GM19452 (cell line): ENCODE data around the gene SNX22.

Experiments used
- ATAC-seq: cut with Tn5 transposase; IDR thresholded peaks from one replicate; pipeline ENCODE4 v1.9.1; 2021; ENCODE audit not compliant: unreplicated experiment

The SNX22 gene

DNA sequence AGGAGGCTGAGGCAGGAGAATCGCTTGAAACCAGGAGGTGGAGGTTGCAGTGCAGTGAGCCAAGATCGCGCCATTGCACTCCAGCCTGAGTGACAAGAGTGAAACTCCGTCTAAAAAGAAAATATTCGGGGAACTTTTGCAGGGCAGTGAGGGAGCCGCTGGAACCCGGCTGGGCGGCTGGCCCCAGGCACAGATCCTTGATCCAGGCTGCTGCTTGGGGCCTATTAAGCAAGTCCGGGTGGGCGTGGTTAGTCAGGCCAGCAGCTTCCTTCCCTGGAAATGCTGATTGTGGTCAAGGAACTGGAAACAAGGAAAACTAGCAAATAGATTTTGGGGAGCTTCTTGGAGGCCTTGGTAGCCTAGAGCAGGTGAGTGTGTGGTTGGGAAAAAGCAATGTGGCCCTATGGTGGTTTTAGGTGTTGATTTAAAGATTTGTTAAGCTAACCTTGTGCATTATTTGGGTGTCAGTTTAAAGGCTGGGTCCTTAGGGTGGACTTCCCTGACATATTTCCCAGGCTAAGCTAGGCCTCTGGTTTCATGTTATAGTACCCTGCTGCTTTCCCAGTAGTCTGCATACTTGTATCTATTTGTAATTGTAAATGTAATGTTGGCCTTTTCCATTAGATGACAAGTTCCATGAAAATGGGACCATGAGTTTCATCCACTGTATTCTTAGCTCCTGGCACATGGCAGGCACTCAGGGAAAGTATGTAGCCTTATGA lies 17.7 kb upstream of the SNX22 start:
- ATAC-seq = no peak

DNA sequence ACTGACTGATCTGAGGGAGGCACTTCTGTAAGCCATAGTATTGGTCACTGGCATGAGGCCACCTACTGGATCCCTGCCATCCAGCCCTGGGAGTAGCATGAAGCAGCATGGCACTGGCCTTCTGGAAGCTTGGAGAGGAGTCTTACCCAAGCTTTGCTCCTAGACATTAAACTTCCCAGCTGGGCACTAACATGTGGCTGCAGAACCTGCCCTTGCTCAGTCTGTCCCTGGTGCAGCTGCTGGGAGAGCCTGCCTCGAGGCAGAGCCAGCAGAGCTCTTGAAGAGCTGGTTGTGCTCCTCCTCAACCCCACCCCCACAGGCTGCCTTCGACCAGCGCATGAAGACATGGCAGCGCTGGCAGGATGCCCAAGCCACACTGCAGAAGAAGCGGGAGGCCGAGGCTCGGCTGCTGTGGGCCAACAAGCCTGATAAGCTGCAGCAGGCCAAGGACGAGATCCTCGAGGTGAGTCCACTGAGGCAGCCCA lies 17.1 kb upstream of the SNX22 start:
- no peak for ATAC-seq

DNA sequence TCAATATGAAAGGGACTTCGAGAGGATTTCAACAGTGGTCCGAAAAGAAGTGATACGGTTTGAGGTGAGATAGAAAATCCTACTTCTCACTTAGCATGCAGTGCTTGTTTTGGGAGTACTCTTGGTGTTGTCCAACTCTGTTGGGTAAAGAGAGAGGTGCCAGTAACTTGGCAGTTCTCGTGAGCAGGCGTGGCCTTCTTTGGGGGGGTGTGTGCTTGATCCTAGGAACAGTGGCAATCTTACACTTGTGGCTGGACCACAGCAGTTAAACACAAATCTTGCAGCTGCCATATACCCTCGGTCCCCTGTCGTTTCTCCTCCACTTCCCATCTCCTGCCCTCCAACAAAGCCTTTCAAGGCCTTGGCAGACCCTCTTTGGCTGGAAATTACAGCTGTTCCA lies 15.2 kb upstream of the SNX22 start:
- ATAC-seq = no peak

DNA sequence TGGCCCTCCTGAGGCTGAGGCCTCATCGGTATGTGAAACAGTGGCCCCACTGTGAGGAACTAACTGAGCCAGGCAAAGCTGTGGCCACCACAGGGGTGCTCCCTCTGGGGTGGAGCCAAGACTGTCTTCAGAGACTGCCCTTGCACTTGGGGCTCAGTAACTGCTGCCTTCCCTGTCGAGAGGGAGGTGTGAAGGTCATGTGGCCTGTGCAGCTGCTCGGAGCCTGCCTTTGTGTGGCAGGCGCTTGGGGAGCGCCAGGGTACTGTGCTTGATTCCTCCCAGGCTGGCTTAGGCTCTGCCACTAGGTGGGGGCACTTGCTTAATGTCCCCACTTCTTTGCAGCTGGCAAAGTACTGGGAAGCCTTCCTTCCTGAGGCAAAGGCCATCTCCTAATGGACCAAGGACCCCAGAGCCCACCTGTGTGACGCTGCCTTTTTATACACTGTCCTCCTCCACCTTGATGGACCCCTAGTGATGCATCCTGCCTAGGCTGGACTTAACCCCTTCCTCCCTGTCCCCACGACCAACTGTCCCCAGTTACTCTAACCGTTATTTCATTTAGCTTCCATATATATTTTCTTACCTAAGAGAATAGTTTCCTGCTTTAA lies 14.2 kb upstream of the SNX22 start:
- no peak for ATAC-seq

DNA sequence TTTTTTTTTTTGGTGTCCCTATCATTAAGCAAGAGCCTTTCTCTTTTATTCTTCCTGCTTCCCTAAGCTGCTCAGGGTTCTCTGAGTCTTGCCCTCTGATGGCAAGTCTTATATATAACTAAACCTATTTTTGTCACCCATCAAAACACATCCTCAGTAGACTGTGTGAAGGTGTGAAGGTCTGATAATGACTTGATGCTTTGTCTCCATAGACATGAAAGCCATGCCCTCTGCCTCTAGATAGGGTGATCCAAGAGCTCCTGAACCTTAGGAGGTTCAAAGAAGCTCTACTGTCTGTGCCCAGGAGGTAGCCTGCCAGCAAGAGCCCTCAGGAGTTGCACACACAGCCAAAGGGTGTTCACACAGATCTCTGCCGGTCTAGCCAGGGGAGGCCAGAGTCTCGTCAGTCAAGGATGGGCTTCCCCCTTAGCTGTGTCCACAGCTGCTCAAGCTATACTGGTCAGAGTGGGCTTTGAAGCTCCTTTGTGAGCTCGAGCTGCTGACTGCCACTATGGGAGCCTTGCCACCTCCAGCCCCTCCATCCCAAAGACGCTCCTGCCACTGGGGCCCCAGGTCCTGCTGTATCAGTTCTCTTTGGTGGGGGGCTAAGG lies 13.1 kb upstream of the SNX22 start:
- ATAC-seq = no peak

DNA sequence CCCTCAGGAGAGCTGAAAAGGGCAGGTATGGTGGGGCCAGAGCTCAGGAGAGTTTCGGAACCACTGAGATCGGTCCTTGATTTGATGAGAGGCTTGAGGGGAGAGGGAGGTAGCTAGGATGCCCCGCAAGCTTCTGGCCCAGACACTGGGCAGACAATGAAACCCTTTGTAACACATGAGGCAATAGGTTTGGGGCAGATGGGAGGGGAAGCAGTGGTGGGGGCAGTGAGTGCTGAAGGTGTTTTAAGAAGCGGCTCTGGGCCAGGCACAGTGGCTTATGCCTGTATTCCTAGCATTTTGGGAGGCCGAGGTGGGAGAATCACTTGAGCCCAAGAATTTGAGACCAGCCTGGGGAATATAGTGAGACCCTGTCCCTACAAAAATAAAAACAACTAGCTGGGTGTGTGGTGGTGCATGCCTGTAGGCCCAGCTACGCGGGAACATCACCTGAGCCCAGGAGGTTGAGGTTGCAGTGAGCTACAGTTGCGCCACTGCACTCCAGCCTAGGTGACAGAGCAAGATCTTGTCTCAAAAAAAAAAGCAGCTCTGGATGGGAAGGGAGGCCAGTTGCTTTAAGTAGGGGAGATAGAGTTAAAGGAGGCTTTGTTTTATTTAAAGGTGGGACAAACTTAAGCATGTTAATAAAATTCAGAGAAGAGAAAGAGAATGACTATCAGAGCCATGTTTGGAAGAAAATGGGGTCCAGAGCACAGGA lies 9.6 kb upstream of the SNX22 start:
- no peak for ATAC-seq

DNA sequence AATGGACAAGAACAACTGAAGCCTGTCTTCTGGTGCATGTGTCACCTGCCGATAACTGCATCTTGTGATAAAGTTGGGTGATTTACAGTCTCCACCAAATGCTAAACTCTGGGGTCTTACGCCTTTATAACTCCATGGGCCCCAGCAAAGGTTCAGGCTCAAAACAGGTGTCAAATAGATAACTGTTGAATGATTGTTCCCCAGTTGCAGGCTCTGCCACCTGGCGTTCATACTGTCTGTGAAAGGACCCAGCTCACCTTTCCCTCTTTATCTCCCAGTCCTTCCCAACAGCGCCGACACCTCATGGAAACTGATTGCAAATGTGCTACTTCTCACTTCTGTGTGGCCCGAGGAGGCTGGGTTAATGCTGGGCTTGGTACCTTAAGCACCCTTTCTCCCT lies 8.3 kb upstream of the SNX22 start:
- ATAC-seq = no peak

DNA sequence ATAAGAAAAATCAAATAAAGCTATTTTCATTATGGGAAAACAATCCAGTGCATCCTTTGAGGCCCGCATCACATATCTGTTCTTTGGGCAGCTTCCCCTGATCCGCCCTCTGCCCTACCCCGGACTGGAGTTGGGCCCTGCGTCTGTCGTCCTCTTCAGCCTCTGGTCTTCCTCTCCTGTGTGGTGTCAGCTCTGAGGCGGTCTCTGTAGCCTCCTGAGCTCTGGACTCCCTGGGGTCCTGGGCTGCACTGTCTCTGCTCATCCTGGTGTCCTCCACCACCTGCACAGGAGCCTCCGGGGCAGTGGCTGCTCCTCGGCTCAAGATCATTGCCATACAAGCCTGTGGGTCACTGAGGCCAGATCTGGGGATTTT lies 7.4 kb upstream of the SNX22 start:
- no peak for ATAC-seq

DNA sequence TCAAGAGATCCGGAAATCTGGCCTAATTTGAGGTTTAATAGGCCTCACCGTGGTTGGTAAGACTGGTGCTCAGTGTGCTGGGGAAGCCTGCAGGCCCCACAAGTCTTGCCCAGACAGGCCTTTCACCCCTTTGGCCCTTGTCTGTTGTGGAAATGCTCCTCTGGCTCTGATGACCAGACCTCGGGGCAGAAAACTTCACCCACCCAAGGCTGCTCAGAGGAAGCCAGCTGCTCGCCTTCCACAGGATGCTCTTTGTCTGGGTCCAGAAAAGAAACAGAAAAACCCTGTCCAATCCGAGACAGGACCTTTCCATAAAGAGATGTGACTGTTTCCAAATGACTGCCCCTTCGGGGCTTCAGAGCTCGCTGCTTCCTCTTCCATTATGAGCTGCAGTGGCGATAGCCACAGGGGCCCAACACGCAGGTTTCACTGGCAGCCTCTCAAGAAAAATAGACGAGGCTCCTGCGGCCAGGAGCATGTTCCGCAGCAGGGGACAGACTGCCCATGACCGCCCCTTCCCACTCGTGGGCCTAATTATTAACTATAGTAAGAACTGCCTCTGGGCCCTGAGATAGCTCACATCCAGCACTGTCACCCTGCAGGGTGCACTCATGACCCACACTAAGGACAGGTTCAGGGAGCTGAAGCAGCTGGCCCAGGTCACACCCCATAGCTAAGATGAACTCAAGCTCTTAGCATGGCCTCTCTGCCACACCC lies 6.8 kb upstream of the SNX22 start:
- ATAC-seq = peak; percentile 73

DNA sequence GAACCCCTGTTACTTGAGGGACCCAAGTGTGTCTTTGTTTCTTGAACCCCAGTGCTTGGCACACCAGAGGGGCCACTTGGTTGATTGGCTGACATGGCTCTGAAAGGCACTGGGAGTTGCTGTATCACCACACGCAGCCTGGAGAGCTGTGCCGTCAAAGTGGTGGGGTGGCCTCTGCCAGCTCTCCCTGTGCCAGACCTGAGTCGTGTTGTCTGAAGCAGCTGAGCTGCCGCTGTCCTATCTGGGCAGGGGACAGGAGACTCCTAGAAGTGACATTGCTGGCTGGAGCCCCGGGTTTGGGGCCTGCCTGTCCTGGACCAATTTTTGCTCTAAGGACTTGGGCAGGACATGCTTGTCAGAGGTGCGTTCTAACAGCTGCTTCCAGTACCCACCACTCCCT lies 5.5 kb upstream of the SNX22 start:
- no peak for ATAC-seq

DNA sequence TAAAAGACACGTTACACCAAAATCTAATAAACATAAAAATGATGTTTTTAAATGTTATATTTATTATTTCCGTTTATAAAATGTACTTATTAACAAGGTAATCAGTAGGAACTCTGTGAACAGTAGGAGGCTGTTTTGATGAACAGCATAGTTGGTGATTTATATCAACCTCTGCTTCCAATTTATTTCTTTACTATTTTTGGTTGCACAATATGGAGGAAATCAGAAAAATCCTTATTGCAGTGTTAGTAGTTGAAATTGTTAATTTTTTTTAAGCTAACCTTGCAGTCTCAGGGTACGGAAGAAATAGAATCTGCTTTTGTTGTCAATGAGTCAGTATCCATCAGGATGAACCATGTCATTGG lies 5.0 kb upstream of the SNX22 start:
- ATAC-seq = no peak

DNA sequence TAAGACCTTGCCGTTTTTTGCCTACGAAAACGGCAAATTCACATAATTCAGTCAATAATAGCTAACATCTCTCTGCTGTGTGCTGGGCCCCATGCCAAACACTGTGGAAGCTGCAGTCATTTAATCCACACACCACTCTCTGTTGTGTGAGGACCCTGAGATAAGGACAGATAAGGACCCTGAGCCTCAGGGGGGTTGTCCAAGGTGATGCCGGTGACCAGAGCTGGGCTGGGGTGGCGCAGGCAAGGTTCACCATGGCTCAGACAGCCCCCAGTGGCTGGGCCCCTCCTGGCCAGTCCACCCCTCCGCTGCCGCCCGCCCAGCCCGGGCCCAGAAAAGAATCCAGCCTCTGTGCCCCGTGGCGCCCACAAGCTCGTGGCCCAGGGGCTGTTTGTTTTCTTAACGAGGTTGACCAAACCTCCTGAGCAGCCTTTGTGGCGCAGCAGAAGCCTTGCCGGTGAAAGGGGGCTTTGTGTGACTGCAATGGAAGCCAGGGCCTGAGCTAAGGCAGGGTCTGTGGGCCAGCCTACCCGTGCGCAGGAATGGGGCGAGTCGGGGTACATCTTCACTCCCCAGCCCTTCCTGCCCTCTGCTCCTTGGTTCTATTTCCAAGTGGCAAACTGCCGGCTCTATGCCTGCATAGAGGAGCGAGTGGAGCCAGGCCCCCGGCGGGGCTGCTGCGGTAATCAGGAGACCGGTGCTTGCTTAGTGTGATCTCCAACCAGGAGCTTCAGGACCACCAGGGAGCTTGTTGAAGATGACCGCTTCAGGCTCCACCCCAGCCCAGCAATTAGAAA lies 4.4 kb upstream of the SNX22 start:
- ATAC-seq = no peak

DNA sequence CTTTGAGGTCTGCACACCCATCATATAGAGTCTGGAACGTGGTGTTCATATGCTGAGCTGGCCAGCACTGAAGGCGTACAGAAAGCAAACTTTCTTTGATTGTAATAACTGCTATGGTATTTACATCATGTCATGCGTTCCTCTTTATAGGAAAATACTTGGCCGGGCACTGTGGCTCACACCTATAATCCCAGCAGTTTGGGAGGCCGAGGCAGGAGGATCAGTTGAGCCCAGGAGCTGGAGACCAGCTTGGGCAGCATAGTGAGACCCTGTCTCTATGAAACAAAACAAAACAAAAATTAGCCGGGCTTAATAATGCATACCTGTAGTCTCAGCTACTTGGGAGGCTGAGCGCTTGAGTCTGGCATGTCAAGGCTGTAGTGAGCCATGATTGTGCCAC lies 3.4 kb upstream of the SNX22 start:
- ATAC-seq = no peak

DNA sequence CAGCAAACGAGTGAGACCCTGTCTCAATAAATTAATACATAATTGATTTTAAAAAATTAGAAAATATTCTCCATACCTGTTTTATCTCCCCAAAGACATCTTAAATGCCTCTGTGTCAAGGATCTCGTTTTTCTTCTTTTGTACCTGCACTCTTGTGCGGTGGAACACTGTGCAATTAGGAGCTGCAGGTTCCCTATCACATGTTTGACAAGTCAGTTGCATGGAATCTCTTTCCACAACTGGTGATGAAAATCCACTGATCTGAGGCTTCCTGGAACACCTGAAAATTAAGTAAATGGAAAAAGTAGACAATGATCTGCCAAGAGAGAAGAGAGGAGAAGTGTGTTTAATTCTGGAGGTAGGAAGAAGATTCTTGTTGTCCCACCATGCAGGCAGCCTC lies 3.0 kb upstream of the SNX22 start:
- no peak for ATAC-seq

DNA sequence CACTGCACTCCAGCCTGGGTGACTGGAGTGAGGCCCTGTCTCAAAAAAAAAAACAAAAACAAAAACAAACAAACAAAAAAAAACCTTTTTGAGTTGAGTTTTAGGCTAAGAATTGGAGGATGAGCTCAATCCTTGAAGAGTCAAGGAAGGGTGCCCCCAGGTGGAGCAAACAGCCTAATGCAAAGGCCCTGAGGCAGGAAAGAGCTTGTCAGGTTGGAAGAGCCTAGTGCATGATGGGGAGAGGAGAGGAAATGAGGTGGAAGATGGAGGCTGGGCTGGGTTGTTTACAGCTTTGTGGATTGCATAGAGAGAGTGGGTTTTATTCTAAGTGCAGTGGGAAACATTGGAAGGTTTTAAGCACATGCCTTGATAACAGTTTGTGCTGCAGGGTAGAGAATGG lies 2.1 kb upstream of the SNX22 start:
- ATAC-seq = no peak

DNA sequence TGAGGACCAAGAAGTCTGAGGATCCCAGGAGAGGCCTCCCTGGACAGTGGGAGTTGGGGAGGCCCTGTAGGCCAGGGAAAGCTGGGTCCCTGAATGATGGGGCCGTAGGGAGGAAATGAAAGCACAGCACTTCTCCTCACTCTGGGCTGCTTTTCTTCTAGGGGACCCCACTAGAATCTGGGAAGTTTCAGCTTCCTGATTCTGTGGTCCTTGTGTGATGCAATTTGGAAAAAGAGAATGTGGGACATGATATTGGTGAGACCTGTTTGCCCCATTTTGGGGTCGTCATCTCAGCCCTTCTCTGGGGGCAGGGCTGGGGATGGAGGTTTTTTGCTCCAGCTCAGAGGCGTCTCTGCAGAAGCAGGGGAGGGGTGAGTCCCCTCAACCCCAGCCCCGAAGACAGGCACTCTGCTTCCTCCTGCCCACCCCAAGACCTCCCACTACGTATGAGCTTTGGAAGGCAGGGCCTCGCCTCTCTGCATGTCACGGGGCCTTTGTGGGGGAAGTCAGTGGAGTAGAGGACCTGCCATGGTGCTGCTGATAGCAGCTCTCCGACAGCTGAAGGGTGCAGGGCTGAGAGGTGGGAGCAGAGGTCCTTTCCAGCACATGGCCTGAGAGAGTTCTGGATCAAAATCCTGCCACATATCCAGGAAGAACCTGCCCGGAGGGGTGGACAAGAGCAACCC lies 1.5 kb upstream of the SNX22 start:
- ATAC-seq = no peak

DNA sequence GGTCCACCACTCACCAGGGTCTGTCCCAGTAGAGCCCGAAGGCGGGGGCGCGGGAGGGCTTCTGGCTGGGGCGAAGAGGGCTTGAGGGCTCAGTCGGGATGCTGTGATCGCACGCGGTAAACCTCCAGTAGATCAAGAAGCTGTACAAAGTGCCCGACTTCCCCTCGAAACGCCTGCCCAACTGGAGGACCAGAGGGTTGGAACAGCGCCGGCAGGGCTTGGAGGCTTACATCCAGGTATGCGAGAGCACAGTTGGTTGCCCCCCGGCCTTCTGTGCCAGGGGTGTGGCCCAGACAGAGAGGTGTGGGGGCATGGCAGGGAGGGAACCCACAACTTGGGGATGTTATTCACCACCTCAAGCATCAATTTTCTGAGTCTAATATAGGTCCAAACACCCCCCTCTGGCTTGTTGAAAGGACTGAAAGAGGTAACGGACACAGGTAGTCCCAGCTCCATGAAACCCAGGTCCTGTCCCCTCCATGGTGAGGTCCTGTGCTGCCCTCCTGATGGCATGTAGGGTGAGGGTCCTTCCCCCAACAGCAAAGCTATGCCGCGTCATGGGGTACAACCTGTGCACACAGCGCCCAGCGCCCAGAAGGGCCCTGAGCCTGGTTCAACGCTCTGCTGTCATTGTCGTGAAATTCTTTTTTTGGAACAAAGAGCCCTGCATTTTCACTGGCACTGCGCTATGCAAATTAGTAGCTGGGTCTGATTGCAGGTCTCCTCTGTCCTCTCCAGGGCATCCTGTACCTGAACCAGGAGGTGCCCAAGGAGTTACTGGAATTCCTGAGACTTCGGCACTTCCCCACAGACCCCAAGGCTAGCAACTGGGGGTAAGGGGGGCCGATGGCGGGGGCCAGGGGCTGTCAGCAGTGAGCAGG lies 1.2 kb downstream of the SNX22 start:
- ATAC-seq = peak; percentile 9

DNA sequence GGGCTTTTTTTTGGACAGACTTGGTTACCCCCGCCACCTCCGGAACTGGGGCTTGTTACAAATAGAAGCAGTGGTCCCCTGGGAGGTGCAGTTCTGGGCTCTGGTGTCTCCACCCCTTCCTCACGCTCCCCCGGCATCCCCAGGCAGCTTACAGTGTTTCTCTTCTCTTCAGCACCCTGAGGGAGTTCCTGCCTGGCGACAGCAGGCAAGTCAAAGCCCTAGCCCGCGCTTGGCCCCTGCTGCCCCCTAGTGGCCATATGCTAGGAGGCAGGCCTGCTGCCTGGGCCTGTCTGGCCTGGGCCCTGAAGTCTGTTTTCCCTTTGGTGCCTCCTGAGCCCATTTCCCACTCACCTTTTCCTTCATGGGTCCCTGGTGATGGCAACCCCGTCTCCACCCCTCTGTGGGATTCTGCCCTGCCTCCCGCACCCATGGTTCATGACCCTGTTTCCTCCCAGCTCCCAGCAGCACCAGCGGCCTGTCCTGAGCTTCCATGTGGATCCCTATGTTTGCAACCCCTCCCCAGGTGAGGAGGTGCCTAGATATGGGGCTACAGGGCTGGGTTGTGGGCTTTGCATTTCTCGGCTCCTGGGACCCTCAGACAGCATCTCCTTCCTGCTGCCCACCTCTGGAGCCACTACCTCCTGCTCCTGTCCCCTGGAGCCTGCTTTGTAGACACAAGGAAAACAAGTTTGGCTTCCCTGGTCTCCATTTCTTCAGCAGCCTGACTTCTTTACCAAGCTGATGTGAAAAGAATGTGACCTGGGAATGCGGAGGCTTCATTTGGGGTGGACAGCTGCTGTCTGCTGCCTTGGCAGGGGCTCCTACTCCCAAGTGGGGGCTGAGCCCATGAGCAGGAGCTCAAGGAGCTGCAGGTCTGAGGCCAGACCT lies 2.2 kb downstream of the SNX22 start:
- peak; percentile 48 for ATAC-seq
